DND-41 (cell line): ENCODE data around the gene TREML1.

Experiments used
- CTCF ChIP-seq: IDR thresholded peaks from 2 replicates; pipeline ENCODE4 v1.5.1; 2012; ENCODE audit warnings: borderline replicate concordance, low read length, moderate library complexity, mild to moderate bottlenecking; ENCODE audit not compliant: poor library complexity, severe bottlenecking; ENCODE audit errors: extremely low read depth
- EZH2 ChIP-seq: IDR thresholded peaks from 3 replicates; pipeline ENCODE4 v1.6.1; 2012; ENCODE audit warnings: borderline replicate concordance, low read depth, mild to moderate bottlenecking, moderate library complexity, low read length, inconsistent platforms; ENCODE audit not compliant: severe bottlenecking

DNA sequence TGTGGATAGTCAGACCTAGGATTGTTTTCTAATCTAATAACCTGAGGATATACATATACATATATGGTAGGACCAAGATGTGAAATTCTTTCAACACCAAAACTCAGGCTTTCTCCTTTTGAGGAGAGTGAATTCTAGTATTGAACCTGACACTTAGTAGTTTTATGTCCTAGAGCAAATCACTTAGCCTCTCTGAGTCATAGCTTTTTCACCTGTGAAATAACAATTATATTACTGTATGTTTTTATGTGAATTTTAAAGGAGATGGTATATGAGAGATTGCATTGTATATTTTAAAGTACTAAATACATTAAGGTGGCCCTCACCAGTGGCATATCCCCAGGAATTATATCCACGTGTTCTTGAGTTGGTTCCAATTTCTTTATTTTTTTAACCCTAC lies 34.6 kb downstream of the TREML1 start:
- TF ChIP-seq CTCF (no peak), EZH2 (no peak)
